GM12872 (cell line): ENCODE measurements around the gene VCP.

Source experiments
- CTCF ChIP-seq: IDR thresholded peaks from 3 replicates; pipeline ENCODE4 v1.5.1; 2011; ENCODE audit warnings: low read depth, mild to moderate bottlenecking, low read length, moderate library complexity; ENCODE audit not compliant: insufficient read depth

Gene VCP

DNA sequence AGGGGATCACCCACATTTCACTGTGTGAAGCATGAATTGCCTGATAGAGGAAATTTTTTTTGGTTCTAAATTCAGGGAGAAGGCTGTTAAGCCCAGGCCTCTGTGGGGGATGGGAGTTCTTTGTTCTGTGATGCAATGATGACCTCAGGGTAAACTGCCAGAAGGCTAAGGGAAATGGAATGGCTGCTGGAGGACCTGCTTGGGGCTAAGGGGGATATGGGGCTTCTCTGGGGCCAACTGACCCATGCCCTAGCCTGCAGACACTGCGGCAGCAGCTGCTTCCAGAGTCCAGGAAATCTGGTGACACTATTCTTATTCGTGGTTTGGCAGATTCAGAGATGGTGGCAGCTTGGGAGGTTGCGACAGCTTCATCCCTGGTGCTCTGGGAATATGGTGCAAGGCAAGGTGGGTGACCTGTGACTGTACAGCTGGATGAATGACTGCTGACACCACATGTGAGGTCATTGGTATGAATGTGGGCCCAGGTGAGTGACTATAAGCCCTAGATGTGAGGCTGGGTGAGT, 30.3 kb downstream of the VCP start:
- no peak for TF ChIP-seq CTCF

DNA sequence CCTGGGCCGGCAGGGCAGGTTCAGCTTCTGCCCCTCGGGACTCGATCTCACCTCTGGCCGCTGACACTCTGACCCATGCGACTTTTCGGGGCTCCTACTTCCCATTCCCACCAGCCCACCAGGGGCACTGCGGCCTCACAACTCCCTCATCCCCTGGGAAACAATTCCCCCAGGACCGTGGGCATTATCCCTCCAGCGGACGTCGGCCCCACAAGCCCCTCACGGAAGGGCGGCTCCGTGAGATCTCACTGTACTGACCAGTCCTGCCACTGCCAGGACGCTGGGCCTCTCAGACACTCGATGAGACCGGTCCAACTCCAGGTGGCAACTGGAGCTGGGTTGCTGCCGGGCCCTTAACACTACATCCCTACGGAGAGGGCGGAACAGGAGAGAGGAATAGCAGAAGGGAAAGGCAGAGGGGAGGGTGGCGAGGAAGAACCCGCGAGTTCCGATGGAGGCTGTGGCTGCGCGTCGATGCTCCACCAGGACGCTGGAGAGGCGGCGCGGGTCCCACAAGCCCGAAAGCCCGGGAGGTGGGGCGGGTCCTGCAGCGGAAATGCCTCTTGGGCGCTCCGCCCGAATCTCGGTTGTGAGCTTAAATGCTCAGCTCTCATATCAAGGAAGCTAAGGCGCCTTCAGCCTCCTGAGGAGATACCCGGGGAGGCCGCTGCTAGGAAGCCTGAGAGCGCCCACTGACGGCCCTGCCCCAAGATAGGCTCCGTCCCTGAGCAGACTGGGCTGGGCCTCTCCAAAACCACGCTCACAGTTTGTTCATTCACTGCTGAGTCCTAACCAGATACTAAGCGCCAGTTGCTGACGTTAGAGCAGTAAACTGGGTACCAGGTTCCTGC, 36.3 kb downstream of the VCP start:
- no peak for TF ChIP-seq CTCF

- TF ChIP-seq CTCF: no peak
These were observed 39.3 kb downstream of the VCP start for GRCh38 chr9:35033101-35033500.

DNA sequence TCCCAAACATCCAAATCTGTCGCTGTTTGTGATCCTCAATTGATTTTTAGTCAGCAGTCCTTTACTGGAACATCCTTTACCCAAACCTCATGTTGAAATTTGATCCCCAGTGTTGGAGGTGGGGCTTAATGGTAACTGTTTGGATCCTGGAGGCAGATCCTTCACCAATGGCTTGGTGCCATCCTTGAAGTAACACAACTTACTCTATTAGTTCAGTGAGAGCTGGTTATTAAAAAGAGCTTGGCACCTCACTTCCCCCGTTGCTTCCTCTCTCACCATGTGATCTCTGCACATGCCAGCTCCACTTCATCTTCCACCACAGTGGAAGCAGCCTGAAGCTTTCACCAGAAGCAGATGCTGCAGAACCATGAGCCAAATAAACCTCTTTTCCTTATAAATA, 42.6 kb downstream of the VCP start:
- TF ChIP-seq CTCF: no peak

DNA sequence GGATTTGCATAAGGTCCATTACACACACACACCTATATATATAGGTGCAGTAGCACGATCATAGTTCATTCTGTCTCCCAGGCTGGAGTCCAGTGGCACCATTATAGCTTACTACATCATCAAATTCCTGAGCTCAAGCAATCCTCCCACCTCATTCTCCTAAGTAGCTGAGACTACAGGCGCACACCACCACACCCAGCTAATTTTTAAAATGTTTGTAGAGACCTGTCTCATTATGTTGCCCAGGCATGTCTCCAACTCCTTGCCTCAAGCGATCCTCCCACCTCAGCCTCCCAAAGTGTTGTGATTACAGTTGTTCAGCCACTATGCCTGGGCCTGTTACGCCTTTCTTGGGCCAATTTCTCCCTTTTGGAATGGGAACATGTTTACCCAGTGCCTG, 43.2 kb downstream of the VCP start:
- TF ChIP-seq CTCF: no peak

GRCh38 chr9:35028341-35028740, 44.1 kb downstream of the VCP start:
- TF ChIP-seq CTCF: no peak

GRCh38 chr9:35027860-35028259, 44.6 kb downstream of the VCP start:
- no peak for TF ChIP-seq CTCF
